ENCODE results near the gene SUCLG2.
A peak's percentile ranks its signal among the peaks of the same experiment; 100 is the strongest.

Gene SUCLG2

DNA sequence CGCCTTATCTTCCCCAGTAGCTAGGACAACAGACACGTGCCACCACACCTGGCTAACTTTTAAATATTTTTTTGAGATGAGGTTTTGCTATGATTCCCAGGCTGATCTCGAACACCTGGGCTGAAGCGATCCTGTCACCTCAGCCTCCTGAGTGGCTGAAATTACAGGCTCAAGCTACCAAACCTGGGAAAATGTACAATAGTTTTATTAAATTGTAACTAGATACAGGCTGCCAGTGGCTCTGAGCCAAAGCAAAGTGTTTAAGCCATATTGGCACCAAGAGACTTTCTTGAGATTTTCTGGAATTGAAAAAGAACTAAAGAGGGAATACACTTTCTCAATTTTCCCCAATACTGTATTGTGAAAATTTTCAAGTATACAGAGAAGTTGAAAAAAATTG lies 204.3 kb downstream of the SUCLG2 start:
- H3K36me3 Mint-ChIP-seq: peaks cover 6% of the 10 kb centered on the region
- no peak overlapping the region for H3K4me3 Mint-ChIP-seq
- no peak for DNase-seq (ENCODE audit: low spot score in 2 of 2)
- no peak for ATAC-seq (ENCODE audit: low read depth)
- H3K27ac Mint-ChIP-seq: no peak overlapping the region
- no peaks in the 10 kb centered on the region for H3K4me1 Mint-ChIP-seq
- H3K27me3 Mint-ChIP-seq: no peaks in the 10 kb centered on the region
- H3K9me3 Mint-ChIP-seq: no peaks in the 10 kb centered on the region

DNA sequence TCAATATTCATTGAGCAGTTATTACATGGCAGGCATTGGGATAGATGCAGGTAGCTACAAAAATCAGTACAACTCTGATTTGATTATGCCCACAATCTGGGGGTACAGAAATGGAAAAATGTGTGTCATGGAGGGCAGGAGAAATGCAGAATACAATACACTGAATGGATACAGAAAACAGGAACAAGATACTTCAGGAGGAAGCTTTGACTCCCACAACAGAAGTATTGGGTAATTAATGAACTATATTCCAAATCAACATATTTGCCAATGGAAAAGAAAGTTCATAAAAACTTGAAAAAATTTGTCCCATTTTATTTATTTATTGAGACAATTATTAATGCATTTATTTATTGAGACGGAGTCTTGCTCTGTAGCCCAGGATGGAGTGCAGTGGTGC lies 207.0 kb downstream of the SUCLG2 start:
- H3K36me3 Mint-ChIP-seq: peaks cover 5% of the 10 kb centered on the region
- DNase-seq (ENCODE audit: low spot score in 2 of 2) (no peak), ATAC-seq (ENCODE audit: low read depth) (no peak)
- H3K27me3 Mint-ChIP-seq: no peaks in the 10 kb centered on the region
- no peaks in the 10 kb centered on the region for H3K4me1 Mint-ChIP-seq
- H3K9me3 Mint-ChIP-seq: peaks cover 2% of the 10 kb centered on the region
- H3K4me3 Mint-ChIP-seq: no peak overlapping the region
- H3K27ac Mint-ChIP-seq: no peak overlapping the region

GRCh38 chr3:67437789-67438188 lies 216.6 kb downstream of the SUCLG2 start:
- Mint-ChIP-seq H3K9me3 (peaks cover under 1% of the 10 kb centered on the region), H3K27ac (no peak overlapping the region), H3K27me3 (no peaks in the 10 kb centered on the region), H3K4me1 (peaks cover 17% of the 10 kb centered on the region), H3K4me3 (no peak overlapping the region), H3K36me3 (peaks cover 37% of the 10 kb centered on the region)
- DNase-seq (ENCODE audit: low spot score in 2 of 2) (no peak), ATAC-seq (ENCODE audit: low read depth) (no peak)

DNA sequence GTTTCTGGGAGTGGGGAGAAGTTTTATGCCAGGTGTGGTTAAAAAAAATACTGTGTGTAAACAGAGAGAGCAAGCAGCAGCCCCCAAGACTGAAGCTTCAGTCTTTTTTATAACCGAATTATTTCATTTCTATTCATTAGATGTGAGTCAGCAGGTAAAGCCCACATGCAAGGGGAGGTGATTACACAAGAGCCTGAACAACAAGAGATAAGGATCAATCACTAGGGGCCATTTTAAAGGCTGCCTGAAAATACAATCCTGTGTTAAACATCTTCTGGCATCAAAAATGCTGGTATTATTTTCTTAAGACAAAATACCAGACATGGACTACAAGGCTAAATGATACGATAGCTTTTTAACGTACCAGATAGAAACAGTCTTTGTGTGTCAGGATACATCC lies 217.3 kb downstream of the SUCLG2 start:
- Mint-ChIP-seq H3K27ac (no peak overlapping the region), H3K27me3 (no peaks in the 10 kb centered on the region), H3K4me1 (peaks cover 17% of the 10 kb centered on the region), H3K4me3 (no peak overlapping the region), H3K36me3 (peaks cover 40% of the 10 kb centered on the region), H3K9me3 (peaks cover 2% of the 10 kb centered on the region)
- ATAC-seq (ENCODE audit: low read depth) (no peak), DNase-seq (ENCODE audit: low spot score in 2 of 2) (no peak)

GRCh38 chr3:67433109-67433508 lies 221.3 kb downstream of the SUCLG2 start:
- ATAC-seq (ENCODE audit: low read depth) (no peak), DNase-seq (ENCODE audit: low spot score in 2 of 2) (no peak)
- peaks cover 7% of the 10 kb centered on the region for H3K9me3 Mint-ChIP-seq
- H3K36me3 Mint-ChIP-seq: peaks cover 42% of the 10 kb centered on the region
- H3K27ac Mint-ChIP-seq: no peak overlapping the region
- H3K4me3 Mint-ChIP-seq: no peak overlapping the region
- no peaks in the 10 kb centered on the region for H3K4me1 Mint-ChIP-seq
- H3K27me3 Mint-ChIP-seq: no peaks in the 10 kb centered on the region

DNA sequence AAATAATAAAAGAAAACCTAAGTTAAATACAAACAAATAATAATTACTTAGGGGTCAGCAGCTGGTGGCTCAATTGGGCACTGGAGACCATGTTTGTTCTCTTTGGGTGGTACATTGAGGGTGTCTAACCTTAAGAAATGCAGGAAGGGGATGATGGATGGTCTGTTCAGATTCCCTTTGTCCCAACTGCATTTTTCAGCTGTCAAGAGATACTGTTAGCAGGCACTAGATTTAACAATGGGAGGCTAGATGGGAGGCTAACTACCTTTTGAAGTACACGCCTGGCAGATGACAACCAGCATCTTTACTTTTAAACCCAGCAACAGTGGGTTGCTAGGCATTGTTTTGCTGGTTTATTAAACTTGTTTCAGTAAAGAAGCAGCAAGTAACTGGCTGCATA lies 222.5 kb downstream of the SUCLG2 start:
- H3K4me3 Mint-ChIP-seq: no peak overlapping the region
- no peaks in the 10 kb centered on the region for H3K27me3 Mint-ChIP-seq
- ATAC-seq (ENCODE audit: low read depth) (no peak), DNase-seq (ENCODE audit: low spot score in 2 of 2) (no peak)
- no peaks in the 10 kb centered on the region for H3K4me1 Mint-ChIP-seq
- no peak overlapping the region for H3K27ac Mint-ChIP-seq
- peaks cover 7% of the 10 kb centered on the region for H3K9me3 Mint-ChIP-seq
- H3K36me3 Mint-ChIP-seq: peaks cover 44% of the 10 kb centered on the region

- Mint-ChIP-seq H3K9me3 (peaks cover 10% of the 10 kb centered on the region), H3K27me3 (no peaks in the 10 kb centered on the region), H3K36me3 (peaks cover 57% of the 10 kb centered on the region), H3K27ac (peak overlapping the region; percentile 9), H3K4me1 (peaks cover 6% of the 10 kb centered on the region), H3K4me3 (no peak overlapping the region)
- ATAC-seq (ENCODE audit: low read depth) (no peak), DNase-seq (ENCODE audit: low spot score in 2 of 2) (no peak)
Observed at GRCh38 chr3:67423722-67424121, 230.7 kb downstream of the SUCLG2 start.

DNA sequence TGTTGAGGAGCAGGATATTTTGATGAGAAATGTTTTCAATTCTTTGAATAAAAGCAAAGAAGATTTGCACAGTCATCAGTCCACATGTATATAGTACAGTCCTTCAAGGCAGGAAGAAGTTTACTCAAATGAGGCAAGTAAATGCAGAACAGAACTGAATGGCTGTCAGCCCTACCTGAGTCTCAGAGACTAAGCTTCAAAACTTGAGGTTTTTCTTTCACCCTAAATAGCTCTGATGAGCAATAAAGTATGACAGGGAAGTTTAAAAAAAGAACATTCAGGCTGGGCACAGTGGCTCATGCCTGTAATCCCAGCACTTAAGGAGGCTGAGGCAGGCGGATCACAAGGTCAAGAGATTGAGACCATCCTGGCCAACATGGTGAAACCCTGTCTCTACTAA lies 232.5 kb downstream of the SUCLG2 start:
- peaks cover 54% of the 10 kb centered on the region for H3K36me3 Mint-ChIP-seq
- peaks cover 6% of the 10 kb centered on the region for H3K4me1 Mint-ChIP-seq
- no peak for ATAC-seq (ENCODE audit: low read depth)
- peaks cover 9% of the 10 kb centered on the region for H3K9me3 Mint-ChIP-seq
- H3K27me3 Mint-ChIP-seq: no peaks in the 10 kb centered on the region
- H3K4me3 Mint-ChIP-seq: no peak overlapping the region
- no peak for DNase-seq (ENCODE audit: low spot score in 2 of 2)
- no peak overlapping the region for H3K27ac Mint-ChIP-seq

DNA sequence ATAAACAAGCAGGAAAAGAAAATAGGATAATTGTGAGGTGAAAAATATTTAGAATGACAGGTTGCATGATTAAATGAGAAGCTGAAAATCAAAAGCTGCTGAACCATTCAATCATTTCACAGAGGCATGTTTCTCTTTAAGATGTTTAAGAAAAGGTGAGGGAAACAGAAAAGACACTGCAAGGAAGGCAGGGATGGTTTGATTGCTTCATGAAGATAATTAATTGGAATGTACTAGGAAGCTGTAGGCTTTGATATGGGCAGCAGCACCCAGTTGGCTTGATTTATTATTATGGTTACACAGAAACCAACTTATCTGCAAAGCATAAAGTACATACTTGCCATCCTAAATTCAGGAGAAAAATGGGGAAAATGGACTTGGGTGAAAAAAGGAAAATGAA lies 234.6 kb downstream of the SUCLG2 start:
- ATAC-seq (ENCODE audit: low read depth) (no peak), DNase-seq (ENCODE audit: low spot score in 2 of 2) (no peak)
- Mint-ChIP-seq H3K27ac (no peak overlapping the region), H3K36me3 (peaks cover 61% of the 10 kb centered on the region), H3K27me3 (no peaks in the 10 kb centered on the region), H3K4me1 (peaks cover 4% of the 10 kb centered on the region), H3K9me3 (peaks cover 9% of the 10 kb centered on the region), H3K4me3 (no peak overlapping the region)

- DNase-seq (ENCODE audit: low spot score in 2 of 2) (no peak), ATAC-seq (ENCODE audit: low read depth) (no peak)
- H3K9me3 Mint-ChIP-seq: peaks cover 9% of the 10 kb centered on the region
- no peak overlapping the region for H3K27ac Mint-ChIP-seq
- peaks cover 56% of the 10 kb centered on the region for H3K36me3 Mint-ChIP-seq
- H3K4me3 Mint-ChIP-seq: no peak overlapping the region
- peaks cover 2% of the 10 kb centered on the region for H3K4me1 Mint-ChIP-seq
- H3K27me3 Mint-ChIP-seq: no peaks in the 10 kb centered on the region
Observed at GRCh38 chr3:67419218-67419529, 235.2 kb downstream of the SUCLG2 start.

GRCh38 chr3:67418426-67419217 lies 235.8 kb downstream of the SUCLG2 start:
- no peaks in the 10 kb centered on the region for H3K27me3 Mint-ChIP-seq
- no peak for ATAC-seq (ENCODE audit: low read depth)
- H3K4me3 Mint-ChIP-seq: no peak overlapping the region
- H3K9me3 Mint-ChIP-seq: peaks cover 9% of the 10 kb centered on the region
- H3K27ac Mint-ChIP-seq: no peak overlapping the region
- H3K4me1 Mint-ChIP-seq: peaks cover 2% of the 10 kb centered on the region
- no peak for DNase-seq (ENCODE audit: low spot score in 2 of 2)
- peaks cover 55% of the 10 kb centered on the region for H3K36me3 Mint-ChIP-seq

GRCh38 chr3:67416703-67417102 lies 237.7 kb downstream of the SUCLG2 start:
- Mint-ChIP-seq H3K4me3 (no peak overlapping the region), H3K27ac (no peak overlapping the region), H3K4me1 (no peaks in the 10 kb centered on the region), H3K9me3 (peaks cover 9% of the 10 kb centered on the region), H3K27me3 (no peaks in the 10 kb centered on the region), H3K36me3 (peaks cover 48% of the 10 kb centered on the region)
- no peak for ATAC-seq (ENCODE audit: low read depth)
- DNase-seq (ENCODE audit: low spot score in 2 of 2): no peak

GRCh38 chr3:67415511-67415910 lies 238.9 kb downstream of the SUCLG2 start:
- no peak overlapping the region for H3K27ac Mint-ChIP-seq
- H3K4me1 Mint-ChIP-seq: no peaks in the 10 kb centered on the region
- DNase-seq (ENCODE audit: low spot score in 2 of 2) (no peak), ATAC-seq (ENCODE audit: low read depth) (no peak)
- H3K36me3 Mint-ChIP-seq: peaks cover 38% of the 10 kb centered on the region
- H3K4me3 Mint-ChIP-seq: no peak overlapping the region
- H3K9me3 Mint-ChIP-seq: peaks cover 3% of the 10 kb centered on the region
- no peaks in the 10 kb centered on the region for H3K27me3 Mint-ChIP-seq

DNA sequence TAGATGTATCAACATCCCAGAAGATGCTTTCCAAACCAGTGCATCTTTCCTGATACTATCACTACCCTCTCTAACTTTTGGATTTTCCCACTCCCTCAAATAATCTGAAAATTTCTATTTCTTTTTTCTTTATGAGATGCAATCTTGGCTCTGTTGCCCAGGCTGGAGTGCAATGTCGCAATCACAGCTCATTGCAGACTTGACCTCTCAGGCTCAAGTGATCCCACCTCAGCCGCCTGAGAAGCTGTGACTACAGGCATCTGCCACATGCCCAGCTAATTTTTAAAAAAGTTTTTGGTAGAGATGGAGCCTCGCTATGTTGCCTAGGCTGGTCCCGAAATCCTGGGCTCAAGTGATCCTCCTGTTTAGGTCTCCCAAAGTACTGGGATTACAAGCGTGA lies 239.7 kb downstream of the SUCLG2 start:
- H3K27ac Mint-ChIP-seq: no peak overlapping the region
- H3K36me3 Mint-ChIP-seq: peaks cover 33% of the 10 kb centered on the region
- no peak overlapping the region for H3K4me3 Mint-ChIP-seq
- H3K27me3 Mint-ChIP-seq: no peaks in the 10 kb centered on the region
- ATAC-seq (ENCODE audit: low read depth) (no peak), DNase-seq (ENCODE audit: low spot score in 2 of 2) (no peak)
- H3K9me3 Mint-ChIP-seq: no peaks in the 10 kb centered on the region
- H3K4me1 Mint-ChIP-seq: no peaks in the 10 kb centered on the region

DNA sequence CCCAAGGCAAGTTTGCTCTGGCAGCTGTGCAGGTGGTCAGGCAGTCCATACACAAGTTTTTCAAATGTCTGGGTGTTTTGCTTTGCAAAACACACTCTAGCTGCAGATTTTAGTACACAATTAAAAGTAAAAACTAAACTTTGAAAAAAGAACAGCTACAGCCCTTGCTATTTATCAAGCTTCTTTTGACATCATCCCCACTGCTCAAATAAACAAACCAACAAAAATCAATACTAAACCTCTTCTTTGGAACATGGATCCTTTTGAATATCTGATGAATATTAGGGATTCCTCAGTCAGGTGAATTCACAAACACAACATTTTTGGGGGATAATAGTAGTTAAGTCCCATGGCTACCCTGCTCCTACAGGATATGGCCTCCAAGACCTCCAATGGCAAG lies 249.2 kb downstream of the SUCLG2 start:
- Mint-ChIP-seq H3K27me3 (no peaks in the 10 kb centered on the region), H3K9me3 (no peaks in the 10 kb centered on the region), H3K4me1 (no peaks in the 10 kb centered on the region), H3K27ac (no peak overlapping the region), H3K4me3 (no peak overlapping the region), H3K36me3 (peaks cover 37% of the 10 kb centered on the region)
- no peak for ATAC-seq (ENCODE audit: low read depth)
- no peak for DNase-seq (ENCODE audit: low spot score in 2 of 2)
